Calu3 (cell line): Measurements from ENCODE around the gene SMIM7. TPM values are rescaled to one million over a fixed set of nuclear protein-coding genes. Genes with fewer than 3 reads are reported as not detected.

Experiments
- BruUV-seq: library from RNA; stranded (reverse); fragments of 400-500 nt; replicated peaks from 2 replicates; lab custom pipeline; 2021; lab: Mats Ljungman, UMichigan
- CTCF ChIA-PET: fragments of 300-600 bp; sonication (Branson Sonifier 250); formaldehyde crosslinking; loops from one replicate; lab custom pipeline; 2022; ENCODE audit warnings: antibody characterized with exemption; lab: Charles Lee
- DNase-seq: peaks from one replicate; pipeline ENCODE4 v3.0.0; 2022
- H3K27ac Mint-ChIP-seq: one replicate; pipeline ENCODE4 v1.8.0; 2022; ENCODE audit warnings: mixed read lengths; ENCODE audit not compliant: unreplicated experiment
- H3K27me3 Mint-ChIP-seq: one replicate; pipeline ENCODE4 v1.8.0; 2022; ENCODE audit warnings: mixed read lengths; ENCODE audit not compliant: unreplicated experiment
- H3K36me3 Mint-ChIP-seq: one replicate; pipeline ENCODE4 v1.8.0; 2022; ENCODE audit warnings: mild to moderate bottlenecking, moderate library complexity, mixed read lengths; ENCODE audit not compliant: insufficient read depth, unreplicated experiment
- H3K4me1 Mint-ChIP-seq: one replicate; pipeline ENCODE4 v1.8.0; 2022; ENCODE audit warnings: mild to moderate bottlenecking, low read depth, mixed read lengths; ENCODE audit not compliant: unreplicated experiment
- H3K4me3 Mint-ChIP-seq: one replicate; pipeline ENCODE4 v1.8.0; 2022; ENCODE audit warnings: mild to moderate bottlenecking, low read depth, moderate library complexity, mixed read lengths; ENCODE audit not compliant: unreplicated experiment
- H3K9me3 Mint-ChIP-seq: one replicate; pipeline ENCODE4 v1.8.0; 2022; ENCODE audit warnings: low read depth, mixed read lengths; ENCODE audit not compliant: unreplicated experiment
- CTCF ChIP-seq: fragments of 200-600 bp; IDR thresholded peaks from one replicate; pipeline ENCODE4 v1.8.0; 2022; ENCODE audit warnings: antibody characterized with exemption; ENCODE audit not compliant: unreplicated experiment
- intact Hi-C: fragments of 100-400 bp; cut with micrococcal nuclease; formaldehyde crosslinking; loops from one replicate; pipeline ENCODE4 v1.10.0; 2022; ENCODE audit not compliant: unreplicated experiment
- total RNA-seq: library from RNA; stranded (reverse); gene quantifications from 2 replicates; pipeline ENCODE4 v1.2.3, GENCODE V29; 2022

The SMIM7 gene
- total RNA-seq, 1 experiment from 2014 or later = 40.9 TPM

GRCh38 chr19:16638666-16639065, 21.3 kb downstream of the SMIM7 start:
- H3K36me3 Mint-ChIP-seq = peaks cover 16% of the 10 kb centered on the region
- H3K27me3 Mint-ChIP-seq = no peaks in the 10 kb centered on the region
- no peaks in the 10 kb centered on the region for H3K9me3 Mint-ChIP-seq
- H3K4me3 Mint-ChIP-seq = no peak overlapping the region
- no TSS peak for BruUV-seq
- CTCF ChIA-PET = no interaction called here
- no peaks in the 10 kb centered on the region for H3K4me1 Mint-ChIP-seq
- DNase-seq = no peak
- no peak overlapping the region for H3K27ac Mint-ChIP-seq
- no peak for TF ChIP-seq CTCF
- intact Hi-C loops = no loop called here

DNA sequence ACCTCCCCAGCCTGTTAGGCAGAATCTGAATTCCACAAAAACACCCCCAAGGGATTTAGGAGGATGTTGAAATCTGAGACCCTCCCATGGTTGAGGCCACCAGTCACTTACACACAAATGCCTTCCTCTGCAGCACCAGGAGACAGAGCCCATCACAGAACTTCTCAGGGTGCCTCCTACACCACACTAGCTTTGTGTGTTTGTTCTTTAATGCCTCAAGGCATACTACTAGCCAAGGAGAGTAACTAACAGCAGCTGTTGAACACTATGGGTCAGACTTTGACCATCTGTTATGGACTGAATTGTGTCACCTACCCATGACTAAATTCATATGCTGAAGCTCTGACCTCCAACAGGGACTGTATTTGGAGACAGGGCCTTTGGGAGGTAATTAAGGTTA, 22.4 kb downstream of the SMIM7 start:
- no peaks in the 10 kb centered on the region for H3K27me3 Mint-ChIP-seq
- intact Hi-C loops = no loop called here
- DNase-seq = no peak
- H3K27ac Mint-ChIP-seq = no peak overlapping the region
- no TSS peak for BruUV-seq
- H3K9me3 Mint-ChIP-seq = no peaks in the 10 kb centered on the region
- CTCF ChIA-PET = no interaction called here
- peaks cover 12% of the 10 kb centered on the region for H3K36me3 Mint-ChIP-seq
- H3K4me3 Mint-ChIP-seq = no peak overlapping the region
- no peaks in the 10 kb centered on the region for H3K4me1 Mint-ChIP-seq
- TF ChIP-seq CTCF = no peak

DNA sequence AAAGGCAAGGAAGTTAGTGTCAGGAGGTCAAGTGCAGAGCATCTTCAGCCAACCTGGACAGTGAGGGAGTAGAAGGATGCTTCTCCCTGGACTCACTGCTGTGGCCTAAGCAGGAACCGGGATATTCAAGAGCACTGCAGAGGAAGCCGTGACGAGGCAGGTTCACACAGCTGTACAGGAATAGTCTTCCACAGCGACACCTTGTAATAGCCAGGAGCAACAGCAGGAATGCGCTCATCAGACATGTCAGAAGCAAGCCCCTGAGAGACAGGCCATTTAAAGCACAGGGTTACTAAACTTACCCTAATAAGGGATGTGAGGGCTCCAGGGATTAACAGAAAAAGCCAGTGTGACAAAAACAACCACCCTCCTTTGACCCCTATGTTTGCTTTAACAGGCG, 28.5 kb downstream of the SMIM7 start:
- no peak overlapping the region for H3K4me3 Mint-ChIP-seq
- no peaks in the 10 kb centered on the region for H3K27me3 Mint-ChIP-seq
- no peak for DNase-seq
- peaks cover 39% of the 10 kb centered on the region for H3K36me3 Mint-ChIP-seq
- no peaks in the 10 kb centered on the region for H3K4me1 Mint-ChIP-seq
- no peaks in the 10 kb centered on the region for H3K9me3 Mint-ChIP-seq
- intact Hi-C loops = no loop called here
- TF ChIP-seq CTCF = no peak
- CTCF ChIA-PET = no interaction called here
- H3K27ac Mint-ChIP-seq = no peak overlapping the region
- BruUV-seq = no TSS peak

DNA sequence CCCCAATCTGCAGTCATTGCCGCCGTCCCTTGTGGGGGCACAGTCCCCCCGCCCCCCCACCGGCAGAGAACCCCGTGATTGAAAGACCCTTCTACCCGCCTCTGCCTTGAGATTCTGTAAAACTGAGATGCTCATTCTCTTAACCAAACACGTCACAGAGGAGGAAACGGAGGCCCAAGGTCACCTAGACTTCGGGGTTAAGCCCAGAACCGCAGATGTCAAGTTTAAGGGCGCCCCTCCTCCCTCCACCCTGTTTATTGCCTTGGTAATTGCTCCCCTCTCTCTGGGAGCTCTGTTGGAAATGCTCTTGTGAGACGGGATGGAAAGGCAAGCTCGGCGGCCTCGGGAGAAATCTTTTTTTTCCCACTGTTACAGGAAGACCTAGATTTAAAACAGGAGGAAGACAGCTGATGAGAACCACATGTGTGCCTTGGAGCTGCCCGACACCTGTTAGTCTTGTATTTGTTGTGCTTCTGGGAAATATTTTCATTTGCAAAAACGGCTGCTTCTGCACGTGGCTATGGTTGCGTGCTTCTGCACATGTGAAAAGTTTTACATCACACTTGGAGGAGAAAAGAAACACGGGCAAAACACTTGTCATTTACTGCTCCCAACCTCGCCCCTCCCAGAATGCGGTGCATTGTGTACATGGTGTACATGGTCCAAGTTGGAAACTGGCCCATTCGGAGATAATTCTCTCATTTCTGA, 30.8 kb downstream of the SMIM7 start:
- Mint-ChIP-seq H3K27me3 (no peaks in the 10 kb centered on the region), H3K27ac (peak overlapping the region; percentile 63), H3K9me3 (no peaks in the 10 kb centered on the region), H3K4me3 (peak overlapping the region; percentile 85), H3K36me3 (peaks cover 35% of the 10 kb centered on the region), H3K4me1 (peaks cover 9% of the 10 kb centered on the region)
- no peak for TF ChIP-seq CTCF
- CTCF ChIA-PET = no interaction called here
- TSS peak; percentile 87 for BruUV-seq
- intact Hi-C loops = no loop called here
- no peak for DNase-seq
